HL-60 (cell line): ENCODE measurements around the gene GGA1.
A peak's percentile ranks its signal among the peaks of the same experiment; 100 is the strongest.

ENCODE experiments used
- DNase-seq, 2 experiments: peaks; one replicate each; pipeline ENCODE4 v3.0.0-alpha.2; 2010 to 2020; ENCODE audit warnings: low read depth in 1 of 2, low spot score in 1 of 2
- H3K27ac ChIP-seq: fragments of 250-450 bp; sonication (Bioruptor Pico); replicated peaks from 2 replicates; pipeline ENCODE4 v1.5.1; 2020; ENCODE audit warnings: mild to moderate bottlenecking, moderate library complexity
- H3K27me3 ChIP-seq: fragments of 250-450 bp; sonication (Bioruptor Pico); 2 replicates; pipeline ENCODE4 v1.5.1; 2021; ENCODE audit warnings: mild to moderate bottlenecking, moderate library complexity; ENCODE audit not compliant: insufficient read depth, poor library complexity, severe bottlenecking
- H3K4me3 ChIP-seq: replicated peaks from 2 replicates; pipeline ENCODE4 v1.5.1; 2011; ENCODE audit warnings: mild to moderate bottlenecking, control low read depth, low read length; ENCODE audit not compliant: insufficient read depth
- GABPA ChIP-seq: IDR thresholded peaks from 2 replicates; pipeline ENCODE4 v1.6.1; 2012; ENCODE audit warnings: low read depth
- POLR2AphosphoS5 ChIP-seq: IDR thresholded peaks from 2 replicates; pipeline ENCODE4 v1.6.1; 2012; ENCODE audit warnings: low read depth
- SPI1 ChIP-seq: IDR thresholded peaks from 2 replicates; pipeline ENCODE4 v1.6.1; 2012; ENCODE audit warnings: low read depth, mild to moderate bottlenecking, borderline replicate concordance
- TF ChIP-seq, protein P1 (sequence below): IDR thresholded peaks from one replicate; pipeline ENCODE4 v1.5.1; 2011; ENCODE audit warnings: low read length, control low read depth, inconsistent platforms; ENCODE audit not compliant: insufficient read depth
- TF ChIP-seq, protein P2 (sequence below): IDR thresholded peaks from 2 replicates; pipeline ENCODE4 v1.6.1; 2012; ENCODE audit warnings: low read depth; ENCODE audit not compliant: insufficient replicate concordance

Gene GGA1

DNA sequence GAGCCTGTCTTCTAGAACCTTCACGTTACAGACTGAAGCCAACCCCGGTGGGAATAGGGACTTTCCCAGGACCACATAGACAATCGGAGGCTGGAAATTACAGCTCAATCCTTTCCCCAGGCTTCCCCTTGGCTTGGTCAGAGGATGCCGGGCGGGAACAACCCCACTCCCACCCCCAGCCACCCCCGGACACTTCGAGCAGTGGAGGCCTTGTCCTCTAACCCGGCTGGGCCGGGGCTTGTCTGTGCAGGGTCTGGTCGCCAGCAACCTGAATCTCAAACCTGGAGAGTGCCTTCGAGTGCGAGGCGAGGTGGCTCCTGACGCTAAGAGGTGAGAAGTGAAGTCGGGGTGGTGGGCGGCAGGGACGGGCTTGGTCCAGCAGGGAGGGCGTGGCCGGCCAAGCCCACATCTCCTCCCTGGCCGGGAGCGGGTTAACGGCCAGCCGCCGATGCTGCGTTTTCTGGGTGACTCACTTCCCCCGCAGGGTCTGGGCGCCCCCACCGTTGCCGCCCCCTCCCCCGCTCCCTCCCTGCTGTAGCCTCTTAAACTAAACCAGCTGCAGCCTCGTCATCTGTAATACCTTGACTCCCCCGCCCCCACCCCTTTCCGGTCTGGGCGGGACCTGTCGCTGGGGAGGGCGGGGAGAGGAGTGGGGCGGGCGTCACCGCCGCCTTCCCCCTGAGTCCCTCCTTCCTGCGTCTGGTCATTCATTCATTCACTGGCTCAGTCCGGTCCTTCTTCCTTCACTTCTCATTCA lies 68.3 kb downstream of the GGA1 start:
- no peaks in the 10 kb centered on the region for H3K27me3 ChIP-seq
- H3K4me3 ChIP-seq: peak overlapping the region; percentile 56
- peak overlapping the region; percentile 69 for H3K27ac ChIP-seq
- peak; percentile 93 to 94 for DNase-seq
- no peak; the same call in 1 of the 2 replicates for TF ChIP-seq GABPA
- TF ChIP-seq POLR2AphosphoS5: peak; percentile 55
- TF ChIP-seq, protein P1, sequence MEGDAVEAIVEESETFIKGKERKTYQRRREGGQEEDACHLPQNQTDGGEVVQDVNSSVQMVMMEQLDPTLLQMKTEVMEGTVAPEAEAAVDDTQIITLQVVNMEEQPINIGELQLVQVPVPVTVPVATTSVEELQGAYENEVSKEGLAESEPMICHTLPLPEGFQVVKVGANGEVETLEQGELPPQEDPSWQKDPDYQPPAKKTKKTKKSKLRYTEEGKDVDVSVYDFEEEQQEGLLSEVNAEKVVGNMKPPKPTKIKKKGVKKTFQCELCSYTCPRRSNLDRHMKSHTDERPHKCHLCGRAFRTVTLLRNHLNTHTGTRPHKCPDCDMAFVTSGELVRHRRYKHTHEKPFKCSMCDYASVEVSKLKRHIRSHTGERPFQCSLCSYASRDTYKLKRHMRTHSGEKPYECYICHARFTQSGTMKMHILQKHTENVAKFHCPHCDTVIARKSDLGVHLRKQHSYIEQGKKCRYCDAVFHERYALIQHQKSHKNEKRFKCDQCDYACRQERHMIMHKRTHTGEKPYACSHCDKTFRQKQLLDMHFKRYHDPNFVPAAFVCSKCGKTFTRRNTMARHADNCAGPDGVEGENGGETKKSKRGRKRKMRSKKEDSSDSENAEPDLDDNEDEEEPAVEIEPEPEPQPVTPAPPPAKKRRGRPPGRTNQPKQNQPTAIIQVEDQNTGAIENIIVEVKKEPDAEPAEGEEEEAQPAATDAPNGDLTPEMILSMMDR: no peak
- TF ChIP-seq, protein P2, sequence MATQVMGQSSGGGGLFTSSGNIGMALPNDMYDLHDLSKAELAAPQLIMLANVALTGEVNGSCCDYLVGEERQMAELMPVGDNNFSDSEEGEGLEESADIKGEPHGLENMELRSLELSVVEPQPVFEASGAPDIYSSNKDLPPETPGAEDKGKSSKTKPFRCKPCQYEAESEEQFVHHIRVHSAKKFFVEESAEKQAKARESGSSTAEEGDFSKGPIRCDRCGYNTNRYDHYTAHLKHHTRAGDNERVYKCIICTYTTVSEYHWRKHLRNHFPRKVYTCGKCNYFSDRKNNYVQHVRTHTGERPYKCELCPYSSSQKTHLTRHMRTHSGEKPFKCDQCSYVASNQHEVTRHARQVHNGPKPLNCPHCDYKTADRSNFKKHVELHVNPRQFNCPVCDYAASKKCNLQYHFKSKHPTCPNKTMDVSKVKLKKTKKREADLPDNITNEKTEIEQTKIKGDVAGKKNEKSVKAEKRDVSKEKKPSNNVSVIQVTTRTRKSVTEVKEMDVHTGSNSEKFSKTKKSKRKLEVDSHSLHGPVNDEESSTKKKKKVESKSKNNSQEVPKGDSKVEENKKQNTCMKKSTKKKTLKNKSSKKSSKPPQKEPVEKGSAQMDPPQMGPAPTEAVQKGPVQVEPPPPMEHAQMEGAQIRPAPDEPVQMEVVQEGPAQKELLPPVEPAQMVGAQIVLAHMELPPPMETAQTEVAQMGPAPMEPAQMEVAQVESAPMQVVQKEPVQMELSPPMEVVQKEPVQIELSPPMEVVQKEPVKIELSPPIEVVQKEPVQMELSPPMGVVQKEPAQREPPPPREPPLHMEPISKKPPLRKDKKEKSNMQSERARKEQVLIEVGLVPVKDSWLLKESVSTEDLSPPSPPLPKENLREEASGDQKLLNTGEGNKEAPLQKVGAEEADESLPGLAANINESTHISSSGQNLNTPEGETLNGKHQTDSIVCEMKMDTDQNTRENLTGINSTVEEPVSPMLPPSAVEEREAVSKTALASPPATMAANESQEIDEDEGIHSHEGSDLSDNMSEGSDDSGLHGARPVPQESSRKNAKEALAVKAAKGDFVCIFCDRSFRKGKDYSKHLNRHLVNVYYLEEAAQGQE: no peak
- 0 out of 2 replicates have a peak, but pooled peaks have one; percentile 2 for TF ChIP-seq SPI1

DNA sequence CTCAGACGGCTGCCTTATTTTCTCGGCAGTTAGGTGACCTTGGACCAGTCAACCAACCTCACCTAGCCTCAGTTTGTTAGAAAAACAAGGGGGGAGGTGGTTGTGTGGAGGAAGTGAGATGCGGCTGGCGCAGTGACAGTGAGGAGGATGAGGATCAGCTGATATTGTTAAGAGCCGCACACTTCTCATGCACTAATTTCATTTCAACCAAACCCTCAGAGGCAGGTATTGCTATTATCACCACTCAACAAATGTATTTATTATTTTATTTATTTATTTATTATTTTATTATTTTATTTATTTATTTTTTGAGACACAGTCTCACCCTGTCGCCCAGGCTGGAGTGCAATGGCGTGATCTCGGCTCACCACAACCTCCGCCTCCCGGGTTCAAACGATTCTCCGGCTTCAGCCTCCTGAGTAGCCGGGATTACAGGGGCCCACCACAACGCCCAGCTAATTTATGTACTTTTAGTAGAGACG lies 68.9 kb downstream of the GGA1 start:
- H3K27me3 ChIP-seq: no peaks in the 10 kb centered on the region
- DNase-seq: no peak
- TF ChIP-seq POLR2AphosphoS5 (no peak), SPI1 (no peak), GABPA (no peak)
- TF ChIP-seq, protein P2: no peak
- TF ChIP-seq, protein P1: no peak
- H3K27ac ChIP-seq: peak overlapping the region; percentile 69
- H3K4me3 ChIP-seq: peak overlapping the region; percentile 56

DNA sequence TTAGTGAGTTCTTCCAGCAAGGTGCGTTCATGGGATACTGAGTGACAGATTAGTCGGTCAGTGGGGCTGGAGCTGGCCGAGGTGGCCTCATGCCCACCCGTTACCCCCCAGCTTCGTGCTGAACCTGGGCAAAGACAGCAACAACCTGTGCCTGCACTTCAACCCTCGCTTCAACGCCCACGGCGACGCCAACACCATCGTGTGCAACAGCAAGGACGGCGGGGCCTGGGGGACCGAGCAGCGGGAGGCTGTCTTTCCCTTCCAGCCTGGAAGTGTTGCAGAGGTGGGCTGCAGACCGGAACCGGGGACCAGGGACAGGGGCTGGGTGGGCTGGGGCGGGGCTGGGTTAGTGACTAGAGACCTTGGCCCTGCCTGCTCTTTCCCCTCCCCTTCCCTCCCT lies 69.7 kb downstream of the GGA1 start:
- Histone ChIP-seq H3K27ac (no peak overlapping the region), H3K27me3 (no peaks in the 10 kb centered on the region), H3K4me3 (no peak overlapping the region)
- no peak for DNase-seq
- TF ChIP-seq GABPA (no peak), SPI1 (no peak), POLR2AphosphoS5 (no peak)
- TF ChIP-seq, protein P2: no peak
- TF ChIP-seq, protein P1: no peak
